Measurements from ENCODE around the gene ALG14. TPM values are rescaled to one million over a fixed set of nuclear protein-coding genes. Genes with fewer than 3 reads are reported as not detected.

The ALG14 gene
- total and polyA plus RNA-seq, 2 donors (not counting 3 experiments of a cell fraction or from before 2014, with no cell fraction given), result 2.6 to 8.6 TPM

DNA sequence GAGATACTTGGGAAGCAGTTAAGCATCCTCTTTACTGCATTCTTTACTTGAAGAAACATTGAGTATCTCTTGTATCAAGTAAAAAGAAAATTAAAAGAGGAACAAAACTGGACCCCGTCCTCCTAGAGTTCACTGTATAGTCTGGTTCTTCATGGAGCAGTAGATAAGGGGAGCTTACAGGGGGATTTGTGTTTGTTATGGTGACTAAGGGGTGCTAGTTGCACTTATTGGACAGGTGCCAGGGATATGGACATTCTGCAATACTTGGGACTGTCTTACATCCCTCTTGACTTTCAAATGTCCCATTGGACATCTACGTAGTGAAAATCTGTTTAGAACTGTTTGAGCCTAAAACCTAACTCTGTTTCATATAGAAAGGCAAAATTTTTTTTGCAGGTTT lies 67.2 kb downstream of the ALG14 start:
- H3K27me3 ChIP-seq (ENCODE audit: control insufficient read depth in 2 of 2, insufficient read depth in 2 of 2, low read length in 2 of 2), result no peaks in the 10 kb centered on the region
- no peaks in the 10 kb centered on the region for H3K9me3 ChIP-seq (replicated peaks; ENCODE audit: control insufficient read depth, insufficient read depth, low read length)
- intact Hi-C loops (cut with micrococcal nuclease) (no loop called here), dilution Hi-C loops (cut with MboI; ENCODE audit: extremely low pct_ligation_motif_present, low sequenced_read_pairs) (no loop called here)
- ChIA-PET CTCF (no interaction called here), POLR2A (no interaction called here)
- no peak overlapping the region for H3K27ac ChIP-seq (ENCODE audit: insufficient read depth, low read depth, low read length)
- H3K9ac ChIP-seq (replicated peaks; ENCODE audit: extremely low read depth, insufficient read depth, low read length), result no peak overlapping the region
- H3K4me3 ChIP-seq (replicated peaks in 1 of 3; ENCODE audit: insufficient read depth in 1 of 3, low read depth in 1 of 3, low read length in 3 of 3), result no peak overlapping the region
- H4K20me1 ChIP-seq (replicated peaks; ENCODE audit: control insufficient read depth, extremely low read depth, insufficient read depth, low read length), result no peaks in the 10 kb centered on the region
- TF ChIP-seq MYC (IDR thresholded peaks at IDR 0.05; ENCODE audit: low read depth, low read length) (no peak), POLR2A (IDR thresholded peaks at IDR 0.05; ENCODE audit: low read depth, low read length) (no peak), POLR2AphosphoS5 (IDR thresholded peaks at IDR 0.05; ENCODE audit: insufficient read depth, low read depth, low read length) (no peak), EZH2 (IDR thresholded peaks at IDR 0.05; ENCODE audit: borderline replicate concordance, low read depth, low read length, severe bottlenecking) (no peak), FOS (IDR thresholded peaks at IDR 0.05; ENCODE audit: borderline replicate concordance, insufficient read depth, low read length) (no peak)
- TF ChIP-seq, protein P1, sequence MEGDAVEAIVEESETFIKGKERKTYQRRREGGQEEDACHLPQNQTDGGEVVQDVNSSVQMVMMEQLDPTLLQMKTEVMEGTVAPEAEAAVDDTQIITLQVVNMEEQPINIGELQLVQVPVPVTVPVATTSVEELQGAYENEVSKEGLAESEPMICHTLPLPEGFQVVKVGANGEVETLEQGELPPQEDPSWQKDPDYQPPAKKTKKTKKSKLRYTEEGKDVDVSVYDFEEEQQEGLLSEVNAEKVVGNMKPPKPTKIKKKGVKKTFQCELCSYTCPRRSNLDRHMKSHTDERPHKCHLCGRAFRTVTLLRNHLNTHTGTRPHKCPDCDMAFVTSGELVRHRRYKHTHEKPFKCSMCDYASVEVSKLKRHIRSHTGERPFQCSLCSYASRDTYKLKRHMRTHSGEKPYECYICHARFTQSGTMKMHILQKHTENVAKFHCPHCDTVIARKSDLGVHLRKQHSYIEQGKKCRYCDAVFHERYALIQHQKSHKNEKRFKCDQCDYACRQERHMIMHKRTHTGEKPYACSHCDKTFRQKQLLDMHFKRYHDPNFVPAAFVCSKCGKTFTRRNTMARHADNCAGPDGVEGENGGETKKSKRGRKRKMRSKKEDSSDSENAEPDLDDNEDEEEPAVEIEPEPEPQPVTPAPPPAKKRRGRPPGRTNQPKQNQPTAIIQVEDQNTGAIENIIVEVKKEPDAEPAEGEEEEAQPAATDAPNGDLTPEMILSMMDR (IDR thresholded peaks at IDR 0.05; ENCODE audit: extremely low read depth in 1 of 2, insufficient read depth in 1 of 2, low read depth in 1 of 2, low read length in 2 of 2), result no peak
- TF ChIP-seq, protein P2, sequence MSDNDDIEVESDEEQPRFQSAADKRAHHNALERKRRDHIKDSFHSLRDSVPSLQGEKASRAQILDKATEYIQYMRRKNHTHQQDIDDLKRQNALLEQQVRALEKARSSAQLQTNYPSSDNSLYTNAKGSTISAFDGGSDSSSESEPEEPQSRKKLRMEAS (IDR thresholded peaks at IDR 0.05; ENCODE audit: insufficient read depth, insufficient read length), result no peak
- BruUV-seq (replicated peaks), result no TSS peak
- H3K36me3 ChIP-seq (ENCODE audit: control insufficient read depth in 2 of 2, extremely low read depth in 1 of 2, insufficient read depth in 2 of 2, low read length in 2 of 2), result no peaks in the 10 kb centered on the region
- DNase-seq (ENCODE audit: low read depth, low spot score) (no peak), FAIRE-seq (no peak)
- no peak overlapping the region for H3K4me2 ChIP-seq (ENCODE audit: insufficient read depth, low read length)
- no peaks in the 10 kb centered on the region for H3K79me2 ChIP-seq (ENCODE audit: control insufficient read depth, insufficient read depth, low read length)
- no peaks in the 10 kb centered on the region for H3K9me1 ChIP-seq (replicated peaks; ENCODE audit: control insufficient read depth, extremely low read depth, insufficient read depth, low read length)
- no peak overlapping the region for H2AFZ ChIP-seq (ENCODE audit: low read depth, low read length)
- H3K4me1 ChIP-seq (ENCODE audit: control insufficient read depth, extremely low read depth, insufficient read depth, low read length), result peaks cover 13% of the 10 kb centered on the region

All from endothelial cell of umbilical vein (primary cell).